GM12892 (cell line): ENCODE results near the gene TULP1.

Experiments
- DNase-seq: peaks from one replicate; pipeline ENCODE4 v3.0.0; 2011; ENCODE audit not compliant: insufficient read length
- FAIRE-seq: peaks from 2 replicates; lab custom pipeline; 2011; peaks lifted over from hg19 to GRCh38; lab: Jason Lieb, UNC
- POLR2A ChIP-seq: IDR thresholded peaks from 2 replicates; pipeline ENCODE4 v1.6.1; 2011; ENCODE audit warnings: low read depth, low read length, control low read depth
- POLR2AphosphoS5 ChIP-seq: IDR thresholded peaks from 2 replicates; pipeline ENCODE4 v1.6.1; 2011; ENCODE audit warnings: low read depth, low read length, control low read depth
- TAF1 ChIP-seq: IDR thresholded peaks from 2 replicates; pipeline ENCODE4 v1.6.1; 2011; ENCODE audit warnings: low read depth, mild to moderate bottlenecking, control low read depth, low read length, borderline replicate concordance

The TULP1 gene

GRCh38 chr6:35475573-35475972 is 37.1 kb downstream of the TULP1 start:
- no peak for DNase-seq
- no peak for FAIRE-seq

DNA sequence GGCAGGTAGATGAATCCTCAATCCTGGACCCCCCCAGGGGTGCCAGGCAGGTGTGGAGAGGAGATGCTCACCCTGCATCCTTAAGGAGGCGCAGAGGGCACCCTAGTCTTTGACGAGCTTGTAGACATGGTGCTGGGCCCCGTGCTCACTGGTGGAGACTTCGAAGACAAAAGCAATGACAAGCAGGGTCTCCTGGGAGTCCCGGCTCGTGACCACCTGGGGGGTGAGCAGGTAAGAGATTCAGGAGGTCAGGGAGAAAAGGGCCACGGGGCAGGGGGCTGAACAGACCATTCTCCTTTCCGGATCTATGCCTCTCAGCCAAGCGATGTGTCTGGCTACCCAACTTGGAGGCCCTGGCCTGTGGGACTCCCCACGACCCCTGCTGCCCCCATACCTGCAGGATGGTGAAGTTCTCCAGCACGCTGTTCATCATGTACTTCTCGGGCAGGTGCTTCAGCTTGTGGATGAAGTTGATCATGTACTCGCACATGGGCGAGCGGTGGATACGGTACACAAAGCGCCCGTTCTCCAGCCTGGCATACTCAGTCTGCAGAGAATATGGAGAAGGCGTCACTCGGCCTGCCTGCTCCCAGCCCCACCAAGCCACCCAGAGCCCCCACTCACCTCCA is 37.6 kb downstream of the TULP1 start:
- DNase-seq: no peak
- no peak for FAIRE-seq
- no peak for TF ChIP-seq TAF1
- 0 out of 2 replicates have a peak, but pooled peaks have one; percentile 3 for TF ChIP-seq POLR2AphosphoS5

More at GRCh38 chr6:35475573-35475972, 37.1 kb downstream of the TULP1 start:
- TF ChIP-seq POLR2AphosphoS5: no peak
- TF ChIP-seq POLR2A: no peak
- TF ChIP-seq TAF1: no peak

GRCh38 chr6:35474131-35474941 is 38.4 kb downstream of the TULP1 start:
- DNase-seq (no peak), FAIRE-seq (no peak)
- TF ChIP-seq TAF1 (no peak), POLR2A (peak; percentile 54; the same call in 1 of the 2 replicates)

- TF ChIP-seq POLR2A (no peak; the same call in 1 of the 2 replicates), POLR2AphosphoS5 (no peak), TAF1 (no peak)
- FAIRE-seq: no peak
- no peak for DNase-seq
These were observed 38.9 kb downstream of the TULP1 start for GRCh38 chr6:35473850-35474130.

DNA sequence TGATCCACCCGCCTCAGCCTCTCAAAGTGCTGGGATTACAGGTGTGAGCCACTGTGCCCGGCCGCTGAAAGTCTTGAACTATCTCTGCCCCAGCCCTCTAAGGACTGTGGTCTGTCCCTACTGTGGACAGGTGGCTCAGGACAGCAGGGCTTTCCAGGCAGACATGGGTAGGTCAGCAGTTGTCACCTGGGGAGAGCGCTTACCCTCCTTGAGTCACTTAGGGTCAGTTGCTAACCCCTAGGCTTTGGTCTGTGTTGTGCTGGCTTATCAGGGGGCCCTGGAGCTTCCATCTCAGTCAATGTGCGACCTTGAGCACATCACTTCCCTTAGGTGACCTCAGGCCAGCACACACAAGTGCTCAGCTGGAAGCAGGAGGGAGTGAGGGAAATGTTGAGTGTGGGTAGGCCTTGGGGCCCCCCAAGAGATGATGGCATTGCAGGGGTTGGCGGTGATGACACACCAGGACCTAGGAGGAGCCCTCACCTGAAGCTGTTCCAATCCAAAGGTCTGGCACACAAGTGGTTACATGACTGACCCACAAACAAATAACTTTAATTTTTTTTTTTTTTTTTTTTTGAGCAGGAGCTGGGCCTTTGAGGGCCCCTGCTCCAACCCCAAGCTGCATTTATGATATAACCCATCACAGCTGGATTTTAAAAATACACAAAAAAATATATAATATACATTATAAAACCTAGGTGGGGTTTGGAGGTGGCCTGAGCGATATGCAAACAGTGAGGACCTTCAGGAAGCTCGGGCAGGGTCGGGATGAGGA is 39.4 kb downstream of the TULP1 start:
- TF ChIP-seq POLR2AphosphoS5 (peak; percentile 83), POLR2A (peak; percentile 62), TAF1 (no peak)
- DNase-seq: no peak
- no peak for FAIRE-seq

- no peak for DNase-seq
- no peak for FAIRE-seq
- TF ChIP-seq TAF1 (no peak), POLR2A (no peak; the same call in 1 of the 2 replicates), POLR2AphosphoS5 (peak; percentile 54; the same call in 1 of the 2 replicates)
These were observed 40.8 kb downstream of the TULP1 start for GRCh38 chr6:35471836-35472345.

- FAIRE-seq: no peak
- DNase-seq: no peak
- TF ChIP-seq POLR2A (no peak; the same call in none of the 2 replicates), POLR2AphosphoS5 (no peak), TAF1 (no peak)
These were observed 42.0 kb downstream of the TULP1 start for GRCh38 chr6:35470663-35471120.

- DNase-seq (no peak), FAIRE-seq (no peak)
- TF ChIP-seq POLR2AphosphoS5 (peak; percentile 41; the same call in 1 of the 2 replicates), TAF1 (no peak), POLR2A (peak; percentile 46; the same call in 1 of the 2 replicates)
These were observed 42.7 kb downstream of the TULP1 start for GRCh38 chr6:35469751-35470662.

GRCh38 chr6:35468980-35469750 is 43.5 kb downstream of the TULP1 start:
- FAIRE-seq: no peak
- no peak for DNase-seq
- TF ChIP-seq POLR2AphosphoS5 (no peak), TAF1 (no peak), POLR2A (no peak)
